Bronchus fibroblast of lung (primary cell): ENCODE data around the gene RPRM. TPM values are rescaled to one million over a fixed set of nuclear protein-coding genes. Genes with fewer than 3 reads are reported as not detected.

Experiments
- total RNA-seq: library from RNA; depleted of rRNA; stranded (reverse); fragments of >200 nt; gene quantifications from 2 replicates; pipeline ENCODE4 v1.2.3, GENCODE V29; 2015

The RPRM gene
- total RNA-seq, result not detected in 2 replicates

DNA sequence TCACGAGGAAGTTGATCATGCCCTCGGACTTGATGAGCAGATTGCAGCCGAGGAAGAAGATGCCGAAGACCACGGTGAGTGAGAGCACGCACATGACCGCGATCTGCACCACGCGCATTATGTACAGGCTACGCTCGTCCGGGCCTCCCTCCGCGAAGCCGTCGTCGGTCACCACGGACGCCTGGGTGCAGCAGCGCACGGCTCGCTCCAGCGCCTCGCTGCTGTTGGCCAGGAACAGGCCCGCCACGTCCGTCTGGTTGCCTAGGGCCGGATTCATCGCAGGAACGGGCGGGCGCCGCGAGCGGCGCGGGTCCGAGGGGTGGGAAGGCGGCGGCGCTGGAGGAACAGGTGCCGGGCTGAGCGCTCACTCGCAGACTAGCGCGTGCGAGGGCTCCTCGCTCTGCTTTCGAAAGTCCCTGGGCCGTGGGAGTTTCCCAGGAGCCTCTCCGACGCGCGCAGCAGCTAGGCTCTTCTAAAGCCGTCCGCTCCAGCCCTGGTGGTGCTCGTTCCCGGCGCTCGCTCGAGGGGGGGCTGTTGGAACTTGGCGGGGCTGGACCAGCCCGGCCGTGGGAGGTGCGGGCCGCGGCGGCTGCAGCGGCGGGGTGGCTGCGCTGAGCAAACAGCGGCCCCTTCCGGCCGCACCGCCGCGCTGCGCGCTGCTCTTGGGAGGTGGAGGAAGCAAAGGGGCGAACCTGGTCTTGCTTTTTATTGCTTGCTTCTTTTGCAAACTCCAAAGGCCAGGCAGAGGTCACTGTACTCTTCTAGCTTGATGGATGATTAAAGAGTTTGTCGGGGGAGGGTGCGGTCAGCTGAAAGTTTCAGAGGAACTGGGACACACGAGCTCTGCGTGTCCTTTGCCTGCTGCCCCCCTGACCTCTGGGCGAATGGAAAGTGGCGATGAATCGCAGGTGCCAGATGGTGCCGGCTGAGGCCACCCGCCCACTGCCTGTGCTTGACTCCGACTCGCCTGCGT, at the start of gene RPRM:
RPRM (minus strand) TSS at position 474 of the 973 bp plus-strand sequence; CDS start at position 277, 197 bp downstream.

